Liver (tissue), 9 donors: ENCODE results near the gene PRR5L. TPM values are rescaled to one million over a fixed set of nuclear protein-coding genes. Genes with fewer than 3 reads are reported as not detected.

ENCODE experiments used
- DNase-seq: peaks from one replicate; pipeline ENCODE4 v3.0.0-alpha.2; 2017; ENCODE audit warnings: low spot score
- H3K27ac ChIP-seq, 2 donors: one replicate each; pipeline ENCODE4 v1.7.0; 2013; ENCODE audit warnings: inconsistent platforms in 2 of 2, low read length in 2 of 2, control low read depth in 1 of 2, low read depth in 1 of 2, mild to moderate bottlenecking in 1 of 2
- H3K27me3 ChIP-seq, 4 donors: one replicate each; pipeline versions ENCODE4 v1.6.1 to v1.7.0; 2013; ENCODE audit warnings: low read length in 3 of 4, inconsistent platforms in 1 of 4, mild to moderate bottlenecking in 1 of 4, moderate library complexity in 1 of 4; ENCODE audit not compliant: control insufficient read depth in 4 of 4, insufficient read depth in 4 of 4
- H3K36me3 ChIP-seq, 4 donors: one replicate each; pipeline versions ENCODE4 v1.6.1 to v1.7.0; 2013; ENCODE audit warnings: low read length in 3 of 4, mild to moderate bottlenecking in 3 of 4, low read depth in 1 of 4, moderate library complexity in 1 of 4; ENCODE audit not compliant: control insufficient read depth in 4 of 4, insufficient read depth in 3 of 4
- H3K4me1 ChIP-seq, 4 donors: one replicate each; pipeline versions ENCODE4 v1.6.1 to v1.7.0; 2013; ENCODE audit warnings: low read length in 3 of 4, mild to moderate bottlenecking in 3 of 4, moderate library complexity in 1 of 4; ENCODE audit not compliant: control insufficient read depth in 4 of 4, insufficient read depth in 4 of 4
- H3K4me3 ChIP-seq, 3 donors: one replicate each; pipeline versions ENCODE4 v1.6.1 to v1.7.0; 2013; ENCODE audit warnings: low read length in 3 of 3, control low read depth in 1 of 3, low read depth in 1 of 3, mild to moderate bottlenecking in 1 of 3
- H3K9ac ChIP-seq, 2 donors: one replicate each; pipeline ENCODE4 v1.7.0; 2013; ENCODE audit warnings: low read length in 2 of 2, mild to moderate bottlenecking in 2 of 2, moderate library complexity in 2 of 2, control low read depth in 1 of 2, low read depth in 1 of 2
- H3K9me3 ChIP-seq, 4 donors: one replicate each; pipeline versions ENCODE4 v1.6.1 to v1.7.0; 2013; ENCODE audit warnings: low read length in 3 of 4; ENCODE audit not compliant: control insufficient read depth in 4 of 4
- EGR1 ChIP-seq, 2 donors: IDR thresholded peaks; 2 replicates each; pipeline ENCODE4 v1.6.1; 2016 to 2018; ENCODE audit warnings: antibody characterized with exemption in 2 of 2, low read depth in 2 of 2
- FOXA1 ChIP-seq: IDR thresholded peaks from 2 replicates; pipeline ENCODE4 v1.6.1; 2016; ENCODE audit warnings: antibody characterized with exemption
- FOXA2 ChIP-seq: IDR thresholded peaks from 2 replicates; pipeline ENCODE4 v1.6.1; 2016; ENCODE audit warnings: antibody characterized with exemption
- HNF4A ChIP-seq, 2 donors: conservative IDR thresholded peaks; 2 replicates each; pipeline ENCODE4 v1.6.1; 2016; ENCODE audit warnings: antibody characterized with exemption in 2 of 2, mild to moderate bottlenecking in 2 of 2
- JUND ChIP-seq, 2 donors: IDR thresholded peaks; 2 replicates each; pipeline ENCODE4 v1.6.1; 2016; ENCODE audit warnings: antibody characterized with exemption in 2 of 2
- NR2F2 ChIP-seq: IDR thresholded peaks from 2 replicates; pipeline ENCODE4 v1.6.1; 2016; ENCODE audit warnings: antibody characterized with exemption
- RAD21 ChIP-seq, 2 donors: IDR thresholded peaks; 2 replicates each; pipeline ENCODE4 v1.6.1; 2016; ENCODE audit warnings: antibody characterized with exemption in 2 of 2, mild to moderate bottlenecking in 2 of 2
- SP1 ChIP-seq: IDR thresholded peaks from 2 replicates; pipeline ENCODE4 v1.6.1; 2018; ENCODE audit warnings: antibody characterized with exemption, mild to moderate bottlenecking
- TAF1 ChIP-seq: conservative IDR thresholded peaks from 2 replicates; pipeline ENCODE4 v1.6.1; 2016; ENCODE audit warnings: antibody characterized with exemption, mild to moderate bottlenecking
- YY1 ChIP-seq: IDR thresholded peaks from 2 replicates; pipeline ENCODE4 v1.6.1; 2016; ENCODE audit warnings: antibody characterized with exemption, mild to moderate bottlenecking
- WGBS: extraction: QIAGEN DNeasy Blood & Tissue Kit; methylation state at CpG from one replicate; pipeline ENCODE4 v1.1.7; 2013; 5-methylcytosine and 5-hydroxymethylcytosine counted together
- polyA plus RNA-seq, 2 donors: library from polyadenylated mRNA; stranded (reverse) in 1 of 2; unstranded in 1 of 2; fragments of 200-250 nt in 1 of 2; fragments of >200 nt in 1 of 2; fragmentation: Nextera tagmentation in 1 of 2; extraction: Ambion mirVana in 1 of 2; gene quantifications; one replicate each; pipeline versions ENCODE4 v1.2.1 to v1.2.3, GENCODE V29; 2013 to 2015
- total RNA-seq, 2 donors: library from RNA; depleted of rRNA; stranded (reverse); fragments of >200 nt; gene quantifications; one replicate each; pipeline ENCODE4 v1.2.3, GENCODE V29; 2014
- TF ChIP-seq, protein P1 (sequence below): IDR thresholded peaks from 2 replicates; pipeline ENCODE4 v1.6.1; 2016; ENCODE audit warnings: antibody characterized with exemption
- TF ChIP-seq, protein P2 (sequence below): IDR thresholded peaks from 2 replicates; pipeline ENCODE4 v1.6.1; 2016; ENCODE audit warnings: antibody characterized with exemption
- donor health status: healthy.
- donor health status: healthy.
- donor health status: healthy.
- donor health status: healthy.
- donor health status: healthy.

PRR5L gene
- total and polyA plus RNA-seq, 4 donors, result 1.2 to 8.5 (median 4.5) TPM

DNA sequence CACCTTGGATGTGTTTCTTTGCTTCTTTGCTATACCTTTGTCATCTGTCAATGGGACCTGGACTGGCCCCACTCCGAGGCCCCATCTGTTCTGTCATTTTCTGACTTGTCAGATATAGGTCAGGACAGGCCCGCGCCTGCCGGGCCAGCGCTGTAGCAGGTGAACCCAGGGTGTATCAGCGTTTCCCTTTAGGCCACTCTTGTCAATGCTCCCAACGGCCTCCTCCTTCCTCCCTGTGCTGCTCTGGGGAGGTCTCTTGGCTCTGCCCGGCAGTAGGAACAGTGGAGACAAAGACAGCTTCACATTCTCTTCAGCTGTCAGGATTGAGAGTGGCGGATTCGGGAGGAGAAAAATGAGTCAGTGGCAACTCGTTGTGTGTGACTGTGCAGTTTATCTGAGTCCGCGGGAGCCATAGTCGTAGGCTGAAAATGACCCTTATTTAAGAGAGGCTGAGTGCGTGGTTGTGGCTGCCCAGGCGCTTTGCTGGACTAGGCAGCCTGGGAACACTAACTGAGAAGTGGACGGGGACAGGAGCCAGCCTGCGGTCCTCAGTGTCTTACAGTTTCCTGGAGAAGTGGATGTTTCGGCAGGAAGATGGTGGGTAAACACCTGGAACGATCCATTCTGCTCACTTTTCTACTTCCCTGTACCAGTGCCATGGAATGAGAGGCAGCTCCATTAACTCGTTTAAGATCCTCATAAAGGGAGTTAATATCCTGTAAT is 102.3 kb downstream of the PRR5L start:
- H3K4me1 ChIP-seq, result peaks cover 0 to 4% (median 0%) of the 10 kb centered on the region in 4 donors
- no peak for TF ChIP-seq FOXA2

DNA sequence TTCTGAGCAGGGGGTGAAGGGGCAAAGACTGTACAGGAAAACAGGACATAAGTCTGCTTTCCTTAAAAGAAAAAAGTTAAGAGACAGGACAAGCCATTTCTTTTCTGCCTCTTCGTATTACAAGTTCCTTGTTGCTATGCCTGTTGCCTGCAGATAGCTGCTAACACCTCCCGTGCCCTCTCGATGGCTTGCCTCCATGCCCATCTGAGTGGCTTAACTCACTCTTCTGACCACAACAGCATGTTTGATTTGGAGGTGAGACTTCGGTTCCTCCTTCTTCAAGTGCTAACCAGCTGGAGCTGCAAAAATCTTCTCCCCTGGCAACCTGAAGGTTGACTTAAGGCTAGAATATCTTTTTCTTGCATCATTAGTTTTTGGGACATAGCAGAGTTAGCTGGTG is 103.1 kb downstream of the PRR5L start:
- Histone ChIP-seq H3K27ac (no peak overlapping the region), H3K9me3 (no peaks in the 10 kb centered on the region), H3K4me3 (no peak overlapping the region), H3K27me3 (no peaks in the 10 kb centered on the region), H3K9ac (no peak overlapping the region), H3K4me1 (peaks cover 0 to 4% (median 0%) of the 10 kb centered on the region in 4 donors), H3K36me3 (no peaks in the 10 kb centered on the region)
- TF ChIP-seq RAD21 (IDR thresholded peaks at IDR 0.05), result no peak
- no peak for TF ChIP-seq HNF4A (conservative IDR thresholded peaks at IDR 0.05)
- TF ChIP-seq NR2F2, result no peak
- TF ChIP-seq FOXA2, result no peak
- no peak for TF ChIP-seq TAF1
- TF ChIP-seq YY1, result no peak
- TF ChIP-seq, protein P1, sequence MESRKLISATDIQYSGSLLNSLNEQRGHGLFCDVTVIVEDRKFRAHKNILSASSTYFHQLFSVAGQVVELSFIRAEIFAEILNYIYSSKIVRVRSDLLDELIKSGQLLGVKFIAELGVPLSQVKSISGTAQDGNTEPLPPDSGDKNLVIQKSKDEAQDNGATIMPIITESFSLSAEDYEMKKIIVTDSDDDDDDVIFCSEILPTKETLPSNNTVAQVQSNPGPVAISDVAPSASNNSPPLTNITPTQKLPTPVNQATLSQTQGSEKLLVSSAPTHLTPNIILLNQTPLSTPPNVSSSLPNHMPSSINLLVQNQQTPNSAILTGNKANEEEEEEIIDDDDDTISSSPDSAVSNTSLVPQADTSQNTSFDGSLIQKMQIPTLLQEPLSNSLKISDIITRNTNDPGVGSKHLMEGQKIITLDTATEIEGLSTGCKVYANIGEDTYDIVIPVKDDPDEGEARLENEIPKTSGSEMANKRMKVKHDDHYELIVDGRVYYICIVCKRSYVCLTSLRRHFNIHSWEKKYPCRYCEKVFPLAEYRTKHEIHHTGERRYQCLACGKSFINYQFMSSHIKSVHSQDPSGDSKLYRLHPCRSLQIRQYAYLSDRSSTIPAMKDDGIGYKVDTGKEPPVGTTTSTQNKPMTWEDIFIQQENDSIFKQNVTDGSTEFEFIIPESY, result no peak
- 85% methylated on average over 4 of the region's 4 CpGs for WGBS
- DNase-seq, result no peak

More for the DNA sequence above, 102.3 kb downstream of the PRR5L start:
- no peak overlapping the region for H3K9ac ChIP-seq
- H3K36me3 ChIP-seq, result no peaks in the 10 kb centered on the region
- WGBS, result 91% methylated on average over 21 of the region's 21 CpGs
- no peaks in the 10 kb centered on the region for H3K27me3 ChIP-seq
- H3K27ac ChIP-seq, result no peak overlapping the region
- no peak overlapping the region for H3K4me3 ChIP-seq
- no peaks in the 10 kb centered on the region for H3K9me3 ChIP-seq
- no peak for DNase-seq

DNA sequence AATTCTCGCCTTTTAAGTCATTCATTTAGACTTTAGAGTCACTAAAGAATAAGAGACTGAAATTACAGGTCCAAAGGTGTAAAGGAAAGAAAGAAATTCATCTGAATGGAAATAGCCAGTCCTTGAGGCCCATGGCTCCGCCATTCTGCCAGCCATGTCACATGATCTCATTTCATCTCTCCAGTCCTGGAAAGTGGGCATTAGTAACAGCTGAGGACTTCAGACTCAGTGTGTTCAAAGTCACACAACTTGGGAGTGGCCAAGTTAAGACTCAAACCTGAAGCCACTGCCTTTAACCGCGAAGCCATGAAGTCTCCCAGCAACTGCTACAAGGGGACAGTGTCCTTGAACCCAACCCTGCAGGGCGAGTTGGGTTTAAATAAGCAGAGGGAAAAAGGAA is 103.7 kb downstream of the PRR5L start:
- H3K4me1 ChIP-seq, result peaks cover 0 to 4% (median 0%) of the 10 kb centered on the region in 4 donors
- no peaks in the 10 kb centered on the region for H3K36me3 ChIP-seq
- TF ChIP-seq JUND (IDR thresholded peaks at IDR 0.05) (no peak), HNF4A (conservative IDR thresholded peaks at IDR 0.05) (no peak), SP1 (no peak), FOXA1 (no peak), EGR1 (IDR thresholded peaks at IDR 0.05; ENCODE audit: low read depth in 2 of 2) (no peak)
- TF ChIP-seq, protein P2, sequence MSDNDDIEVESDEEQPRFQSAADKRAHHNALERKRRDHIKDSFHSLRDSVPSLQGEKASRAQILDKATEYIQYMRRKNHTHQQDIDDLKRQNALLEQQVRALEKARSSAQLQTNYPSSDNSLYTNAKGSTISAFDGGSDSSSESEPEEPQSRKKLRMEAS, result no peak
- H3K27ac ChIP-seq, result no peak overlapping the region
- no peak for DNase-seq
- H3K9ac ChIP-seq, result no peak overlapping the region
- H3K4me3 ChIP-seq, result no peak overlapping the region
- no peaks in the 10 kb centered on the region for H3K27me3 ChIP-seq
- WGBS, result 90% methylated on average over 5 of the region's 5 CpGs
- no peaks in the 10 kb centered on the region for H3K9me3 ChIP-seq
